SK-N-SH (cell line): ENCODE results near the gene PAQR5. TPM values are rescaled to one million over a fixed set of nuclear protein-coding genes. Genes with fewer than 3 reads are reported as not detected.

Experiments used
- CTCF ChIA-PET: fragments of 300-600, 350-600 bp; formaldehyde crosslinking; extraction: SDS; loops from one replicate; lab custom pipeline; 2021; lab: Yijun Ruan, JAX
- POLR2A ChIA-PET: fragments of 350-600 bp; sonication (Branson Sonifier 250); formaldehyde crosslinking; extraction: SDS; loops from one replicate; lab custom pipeline; 2020; ENCODE audit warnings: antibody characterized with exemption, inconsistent platforms; lab: Yijun Ruan, JAX
- DNase-seq: peaks from one replicate; pipeline ENCODE4 v3.0.0; 2012
- H2AFZ ChIP-seq: fragments of 200-600 bp; sonication (generic); 2 replicates; pipeline ENCODE4 v1.8.1; 2016; ENCODE audit warnings: antibody characterized with exemption, mild to moderate bottlenecking, low read depth
- H3F3A ChIP-seq: fragments of 200-600 bp; sonication (generic); replicated peaks from 2 replicates; pipeline ENCODE3; 2016; ENCODE audit warnings: antibody characterized with exemption, mild to moderate bottlenecking; ENCODE audit not compliant: insufficient read depth
- H3K27ac ChIP-seq, 2 experiments: fragments of 200-500 bp in 1 of 2; fragments of 200-600 bp in 1 of 2; sonication (Bioruptor generic) in 1 of 2; sonication (generic), shearing (Covaris generic) in 1 of 2; 2 replicates each; pipeline versions ENCODE4 v1.5.1 to v1.6.1; 2014 to 2016; ENCODE audit warnings: low read depth in 2 of 2, inconsistent platforms in 1 of 2, low read length in 1 of 2, mild to moderate bottlenecking in 1 of 2, mixed read lengths in 1 of 2
- H3K27me3 ChIP-seq: fragments of 200-600 bp; sonication (generic), shearing (Covaris generic); 2 replicates; pipeline ENCODE4 v1.6.1; 2016; ENCODE audit warnings: mixed run types; ENCODE audit not compliant: insufficient read depth
- H3K36me3 ChIP-seq, 2 experiments: fragments of 200-500 bp in 1 of 2; fragments of 200-600 bp in 1 of 2; sonication (Bioruptor generic) in 1 of 2; sonication (generic) in 1 of 2; replicated peaks in 1 of 2; 2 replicates each; pipeline versions ENCODE3 to v1.5.1; 2014 to 2016; ENCODE audit warnings: low read length in 1 of 2, mild to moderate bottlenecking in 1 of 2; ENCODE audit not compliant: insufficient read depth in 2 of 2, control insufficient read depth in 1 of 2
- H3K4me1 ChIP-seq, 2 experiments: fragments of 200-500 bp in 1 of 2; fragments of 200-600 bp in 1 of 2; sonication (Bioruptor generic) in 1 of 2; sonication (generic), shearing (Covaris generic) in 1 of 2; 2 replicates each; pipeline versions ENCODE4 v1.5.1 to v1.6.1; 2014 to 2016; ENCODE audit warnings: low read depth in 1 of 2, low read length in 1 of 2, mixed run types in 1 of 2; ENCODE audit not compliant: insufficient read depth in 2 of 2, control insufficient read depth in 1 of 2
- H3K4me2 ChIP-seq: fragments of 200-600 bp; sonication (generic), shearing (Covaris generic); 2 replicates; pipeline ENCODE4 v1.6.1; 2017; ENCODE audit warnings: mixed run types
- H3K4me3 ChIP-seq, 2 experiments: fragments of 200-500 bp in 1 of 2; fragments of 200-600 bp in 1 of 2; sonication (Bioruptor generic) in 1 of 2; sonication (generic), shearing (Covaris generic) in 1 of 2; 2 replicates each; pipeline versions ENCODE4 v1.5.1 to v1.8.1; 2014 to 2016; ENCODE audit warnings: low read depth in 2 of 2, inconsistent platforms in 1 of 2, low read length in 1 of 2, mild to moderate bottlenecking in 1 of 2, mixed read lengths in 1 of 2, moderate library complexity in 1 of 2
- H3K79me2 ChIP-seq: fragments of 200-600 bp; sonication (generic); 2 replicates; pipeline ENCODE4 v1.8.1; 2017; ENCODE audit warnings: mild to moderate bottlenecking; ENCODE audit not compliant: insufficient read depth
- H3K9ac ChIP-seq: fragments of 200-600 bp; sonication (generic); 2 replicates; pipeline ENCODE4 v1.6.1; 2017; ENCODE audit warnings: mixed run types
- H3K9me2 ChIP-seq: fragments of 200-600 bp; sonication (generic); 2 replicates; pipeline ENCODE4 v1.6.1; 2017; ENCODE audit warnings: mixed run types
- H3K9me3 ChIP-seq: fragments of 200-600 bp; sonication (generic); 2 replicates; pipeline ENCODE4 v1.6.1; 2017; ENCODE audit warnings: mixed run types, mild to moderate bottlenecking, moderate library complexity
- H4K20me1 ChIP-seq: fragments of 200-600 bp; sonication (generic); 2 replicates; pipeline ENCODE4 v1.6.1; 2017; ENCODE audit warnings: mild to moderate bottlenecking, mixed run types; ENCODE audit not compliant: insufficient read depth
- CHD2 ChIP-seq: fragments of 150-350 bp; IDR thresholded peaks from 2 replicates; pipeline ENCODE4 v1.6.1; 2018; ENCODE audit warnings: low read length; ENCODE audit not compliant: partially characterized antibody
- CTCF ChIP-seq: fragments of 200-600 bp; sonication (generic); IDR thresholded peaks from 2 replicates; pipeline ENCODE4 v1.6.1; 2017; ENCODE audit warnings: antibody characterized with exemption, mild to moderate bottlenecking, moderate library complexity
- EP300 ChIP-seq, 2 experiments: IDR thresholded peaks; 2 replicates each; pipeline versions ENCODE4 v1.4.0 to v1.6.1; 2012; ENCODE audit warnings: borderline replicate concordance in 1 of 2, low read depth in 1 of 2, low read length in 1 of 2
- FOXJ3 ChIP-seq: sonication (generic); formaldehyde crosslinking; IDR thresholded peaks from 2 replicates; pipeline ENCODE4 v1.5.1; 2020; ENCODE audit warnings: mild to moderate bottlenecking, missing genetic modification reagents
- GATA2 ChIP-seq: sonication (generic); formaldehyde crosslinking; IDR thresholded peaks from 2 replicates; pipeline ENCODE4 v1.5.0; 2020; ENCODE audit warnings: mild to moderate bottlenecking, missing genetic modification reagents
- MEF2A ChIP-seq: IDR thresholded peaks from 2 replicates; pipeline ENCODE4 v1.4.0; 2012; ENCODE audit warnings: low read depth, borderline replicate concordance
- NFIC ChIP-seq: IDR thresholded peaks from 2 replicates; pipeline ENCODE4 v1.4.0; 2012; ENCODE audit warnings: borderline replicate concordance
- NRF1 ChIP-seq: IDR thresholded peaks from 2 replicates; pipeline ENCODE4 v1.6.1; 2012; ENCODE audit warnings: low read depth, mild to moderate bottlenecking, low read length
- POLR2AphosphoS5 ChIP-seq: IDR thresholded peaks from 2 replicates; pipeline ENCODE4 v1.6.1; 2012; ENCODE audit warnings: low read depth, low read length
- RAD21 ChIP-seq: IDR thresholded peaks from 2 replicates; pipeline ENCODE4 v1.6.1; 2012; ENCODE audit warnings: mild to moderate bottlenecking, low read length
- RCOR1 ChIP-seq: fragments of 150-350 bp; IDR thresholded peaks from 2 replicates; pipeline ENCODE4 v1.6.1; 2017; ENCODE audit warnings: antibody characterized with exemption, low read length
- REST ChIP-seq: IDR thresholded peaks from 2 replicates; pipeline ENCODE4 v1.6.1; 2012; ENCODE audit warnings: mild to moderate bottlenecking, low read depth, low read length, moderate library complexity
- RXRA ChIP-seq: IDR thresholded peaks from 2 replicates; pipeline ENCODE4 v1.4.0; 2012; ENCODE audit warnings: low read depth, mild to moderate bottlenecking, borderline replicate concordance
- SIN3A ChIP-seq: IDR thresholded peaks from 2 replicates; pipeline ENCODE4 v1.6.1; 2012; ENCODE audit warnings: low read depth, mild to moderate bottlenecking, low read length, moderate library complexity, borderline replicate concordance
- SMC3 ChIP-seq: IDR thresholded peaks from 2 replicates; pipeline ENCODE4 v1.6.1; 2012; ENCODE audit warnings: low read depth, low read length, improper control_type of control experiment
- USF1 ChIP-seq: IDR thresholded peaks from 2 replicates; pipeline ENCODE4 v1.4.0; 2012; ENCODE audit warnings: low read depth, borderline replicate concordance
- WGBS: methylation state at CpG from one replicate; pipeline ENCODE4 v1.1.6; 2017; ENCODE audit warnings: low lambda C conversion rate; 5-methylcytosine and 5-hydroxymethylcytosine counted together
- polyA plus RNA-seq, 3 experiments: library from polyadenylated mRNA; depleted of rRNA; stranded (reverse); fragments of >200 nt; gene quantifications; 2 replicates each; pipeline ENCODE4 v1.2.3, GENCODE V29; 2012
- TF ChIP-seq, protein P1 (sequence below): IDR thresholded peaks from 2 replicates; pipeline ENCODE4 v1.4.0; 2012; ENCODE audit warnings: low read depth, borderline replicate concordance
- TF ChIP-seq, protein P2 (sequence below): IDR thresholded peaks from 2 replicates; pipeline ENCODE4; 2012

Gene PAQR5
- polyA plus RNA-seq, 1 of the 3 experiments (the other 2 are of a cell fraction) = 3.9 TPM

DNA sequence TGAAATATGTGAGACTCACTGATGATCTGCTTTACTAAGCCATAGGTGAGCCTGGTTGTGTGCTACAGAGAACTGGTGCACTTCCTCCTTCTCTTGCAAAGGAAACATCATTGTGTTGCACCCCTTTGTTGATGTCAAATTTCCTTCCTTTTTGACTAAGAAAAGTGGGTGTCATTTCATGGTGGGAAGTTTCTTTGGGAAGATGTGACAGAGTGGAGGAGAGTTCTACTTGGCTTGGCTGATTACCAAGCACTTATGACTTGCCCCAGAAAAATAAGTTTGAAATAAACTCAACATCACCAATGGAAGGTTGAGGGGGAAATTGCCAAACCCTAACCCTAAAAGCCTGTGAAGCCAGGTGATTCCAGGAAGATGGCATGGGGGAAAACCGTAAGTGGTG is 61.9 kb downstream of the PAQR5 start:
- no peak for DNase-seq
- Histone ChIP-seq H3K4me2 (no peak overlapping the region), H3K27me3 (no peaks in the 10 kb centered on the region), H3K9me3 (no peaks in the 10 kb centered on the region), H3K79me2 (no peaks in the 10 kb centered on the region), H3K36me3 (no peaks in the 10 kb centered on the region), H3K4me1 (peaks cover 0 to 3% of the 10 kb centered on the region in 2 experiments; a peak in 2 of 4 replicates), H3F3A (no peaks in the 10 kb centered on the region), H4K20me1 (no peaks in the 10 kb centered on the region), H3K9me2 (no peaks in the 10 kb centered on the region), H3K27ac (no peak overlapping the region), H2AFZ (no peak overlapping the region), H3K4me3 (no peak overlapping the region), H3K9ac (no peak overlapping the region)
- TF ChIP-seq FOXJ3 (CRISPR knock-in tag) = no peak
- TF ChIP-seq RAD21 = no peak
- TF ChIP-seq CTCF = no peak
- no peak for TF ChIP-seq REST
- TF ChIP-seq RXRA = no peak
- no peak for TF ChIP-seq RCOR1
- TF ChIP-seq SMC3 = no peak
- no peak for TF ChIP-seq EP300 (IDR thresholded peaks at IDR 0.05; ENCODE audit: borderline replicate concordance in 1 of 2, low read depth in 1 of 2, low read length in 1 of 2)
- TF ChIP-seq NFIC = no peak
- no peak for TF ChIP-seq CHD2
- TF ChIP-seq, protein P1, sequence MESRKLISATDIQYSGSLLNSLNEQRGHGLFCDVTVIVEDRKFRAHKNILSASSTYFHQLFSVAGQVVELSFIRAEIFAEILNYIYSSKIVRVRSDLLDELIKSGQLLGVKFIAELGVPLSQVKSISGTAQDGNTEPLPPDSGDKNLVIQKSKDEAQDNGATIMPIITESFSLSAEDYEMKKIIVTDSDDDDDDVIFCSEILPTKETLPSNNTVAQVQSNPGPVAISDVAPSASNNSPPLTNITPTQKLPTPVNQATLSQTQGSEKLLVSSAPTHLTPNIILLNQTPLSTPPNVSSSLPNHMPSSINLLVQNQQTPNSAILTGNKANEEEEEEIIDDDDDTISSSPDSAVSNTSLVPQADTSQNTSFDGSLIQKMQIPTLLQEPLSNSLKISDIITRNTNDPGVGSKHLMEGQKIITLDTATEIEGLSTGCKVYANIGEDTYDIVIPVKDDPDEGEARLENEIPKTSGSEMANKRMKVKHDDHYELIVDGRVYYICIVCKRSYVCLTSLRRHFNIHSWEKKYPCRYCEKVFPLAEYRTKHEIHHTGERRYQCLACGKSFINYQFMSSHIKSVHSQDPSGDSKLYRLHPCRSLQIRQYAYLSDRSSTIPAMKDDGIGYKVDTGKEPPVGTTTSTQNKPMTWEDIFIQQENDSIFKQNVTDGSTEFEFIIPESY = no peak
- TF ChIP-seq NRF1 = no peak
- TF ChIP-seq POLR2AphosphoS5 = no peak
- TF ChIP-seq MEF2A = no peak
- TF ChIP-seq, protein P2, sequence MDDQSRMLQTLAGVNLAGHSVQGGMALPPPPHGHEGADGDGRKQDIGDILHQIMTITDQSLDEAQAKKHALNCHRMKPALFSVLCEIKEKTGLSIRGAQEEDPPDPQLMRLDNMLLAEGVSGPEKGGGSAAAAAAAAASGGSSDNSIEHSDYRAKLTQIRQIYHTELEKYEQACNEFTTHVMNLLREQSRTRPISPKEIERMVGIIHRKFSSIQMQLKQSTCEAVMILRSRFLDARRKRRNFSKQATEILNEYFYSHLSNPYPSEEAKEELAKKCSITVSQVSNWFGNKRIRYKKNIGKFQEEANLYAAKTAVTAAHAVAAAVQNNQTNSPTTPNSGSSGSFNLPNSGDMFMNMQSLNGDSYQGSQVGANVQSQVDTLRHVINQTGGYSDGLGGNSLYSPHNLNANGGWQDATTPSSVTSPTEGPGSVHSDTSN = no peak
- no peak for TF ChIP-seq USF1
- no peak for TF ChIP-seq SIN3A
- no peak for TF ChIP-seq GATA2 (CRISPR knock-in tag)
- POLR2A ChIA-PET = no interaction called here
- CTCF ChIA-PET = no interaction called here
- WGBS = 0% methylated on average over 1 of the region's 1 CpG
